ENCODE data around the gene RTN4RL2. TPM values are rescaled to one million over a fixed set of nuclear protein-coding genes. Genes with fewer than 3 reads are reported as not detected.

The RTN4RL2 gene
- total and polyA plus RNA-seq, 9 of the 15 experiments (the other 6 are each of a cell fraction or from before 2014, with no cell fraction given): 0.06 to 1.9 (median 0.34) TPM; not detected in 4

DNA sequence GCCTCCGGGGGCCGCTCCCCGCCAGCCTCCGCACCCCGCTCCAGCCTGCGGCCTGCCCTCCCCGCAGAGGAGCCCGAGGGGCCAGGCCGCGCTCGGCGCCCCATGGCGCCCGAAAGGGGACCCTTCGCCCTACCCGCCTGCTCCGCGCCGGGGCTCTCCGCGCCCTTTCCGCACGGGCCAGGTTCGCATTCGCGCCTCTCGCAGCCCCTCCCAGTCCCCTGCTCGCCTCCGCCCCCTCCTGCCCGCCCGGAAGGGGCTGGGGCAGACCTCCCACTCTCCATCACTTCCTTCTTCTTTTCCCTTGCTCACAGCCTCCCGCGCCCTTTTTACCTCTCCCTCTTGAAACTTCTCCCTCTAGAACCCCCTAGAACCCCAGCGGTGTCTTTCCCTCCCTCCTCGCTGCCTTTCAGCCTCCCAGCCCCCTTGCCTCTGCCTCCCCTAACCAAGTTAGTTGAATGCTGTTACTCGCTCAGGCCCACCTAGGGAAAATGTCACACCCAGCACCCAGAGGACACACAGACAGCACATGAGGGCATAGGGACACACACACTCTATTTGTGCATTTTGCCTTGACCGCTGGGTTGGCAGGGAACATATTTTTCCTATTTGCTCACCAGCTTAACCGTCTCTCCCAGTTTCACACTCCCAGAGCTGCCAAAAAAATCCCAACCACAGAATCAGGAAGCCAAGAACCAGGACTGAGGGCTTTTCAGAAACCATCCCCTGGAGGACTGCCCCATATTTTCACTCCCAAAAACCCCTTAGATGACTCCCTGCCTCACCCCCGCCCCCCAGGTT is 33.2 kb upstream of the RTN4RL2 start, which contains the start of gene SLC43A3 (continued):
- no peak for TF ChIP-seq HES1 (IDR thresholded peaks at IDR 0.05; ENCODE audit: low read depth)
- TF ChIP-seq NELFE (IDR thresholded peaks at IDR 0.05; ENCODE audit: insufficient read depth, insufficient read length): no peak
- TF ChIP-seq, protein P1, sequence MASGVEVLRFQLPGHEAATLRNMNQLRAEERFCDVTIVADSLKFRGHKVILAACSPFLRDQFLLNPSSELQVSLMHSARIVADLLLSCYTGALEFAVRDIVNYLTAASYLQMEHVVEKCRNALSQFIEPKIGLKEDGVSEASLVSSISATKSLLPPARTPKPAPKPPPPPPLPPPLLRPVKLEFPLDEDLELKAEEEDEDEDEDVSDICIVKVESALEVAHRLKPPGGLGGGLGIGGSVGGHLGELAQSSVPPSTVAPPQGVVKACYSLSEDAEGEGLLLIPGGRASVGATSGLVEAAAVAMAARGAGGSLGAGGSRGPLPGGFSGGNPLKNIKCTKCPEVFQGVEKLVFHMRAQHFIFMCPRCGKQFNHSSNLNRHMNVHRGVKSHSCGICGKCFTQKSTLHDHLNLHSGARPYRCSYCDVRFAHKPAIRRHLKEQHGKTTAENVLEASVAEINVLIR (CRISPR knock-in tag; IDR thresholded peaks at IDR 0.05): no peak
- TF ChIP-seq TEAD1 (CRISPR knock-in tag; IDR thresholded peaks at IDR 0.05): no peak
- TF ChIP-seq ZNF24 (IDR thresholded peaks at IDR 0.05): no peak
- TF ChIP-seq ZNF77 (CRISPR knock-in tag; IDR thresholded peaks at IDR 0.05): no peak
- no peak for TF ChIP-seq CHD1 (IDR thresholded peaks at IDR 0.05; ENCODE audit: low read length)
- TF ChIP-seq SRSF9 (IDR thresholded peaks at IDR 0.05; ENCODE audit: borderline replicate concordance, low read depth, low read length): no peak
- TF ChIP-seq, protein P2, sequence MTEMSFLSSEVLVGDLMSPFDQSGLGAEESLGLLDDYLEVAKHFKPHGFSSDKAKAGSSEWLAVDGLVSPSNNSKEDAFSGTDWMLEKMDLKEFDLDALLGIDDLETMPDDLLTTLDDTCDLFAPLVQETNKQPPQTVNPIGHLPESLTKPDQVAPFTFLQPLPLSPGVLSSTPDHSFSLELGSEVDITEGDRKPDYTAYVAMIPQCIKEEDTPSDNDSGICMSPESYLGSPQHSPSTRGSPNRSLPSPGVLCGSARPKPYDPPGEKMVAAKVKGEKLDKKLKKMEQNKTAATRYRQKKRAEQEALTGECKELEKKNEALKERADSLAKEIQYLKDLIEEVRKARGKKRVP (CRISPR knock-in tag; IDR thresholded peaks at IDR 0.05): no peak
- no peak for TF ChIP-seq ZNF778 (CRISPR knock-in tag; IDR thresholded peaks at IDR 0.05)
- TF ChIP-seq NR4A1 (CRISPR knock-in tag; IDR thresholded peaks at IDR 0.05): no peak
- no peak for TF ChIP-seq NR4A1 (tag; IDR thresholded peaks at IDR 0.05)
- no peak for TF ChIP-seq NR2C1 (IDR thresholded peaks at IDR 0.05)
- no peak for TF ChIP-seq NR2C1 (tag; IDR thresholded peaks at IDR 0.05)
- no peak for TF ChIP-seq BCL6 (CRISPR knock-in tag; IDR thresholded peaks at IDR 0.05)
- TF ChIP-seq RREB1 (CRISPR knock-in tag; IDR thresholded peaks at IDR 0.05): no peak
- peak; percentile 77 for TF ChIP-seq ZBTB2 (IDR thresholded peaks at IDR 0.05)
- TF ChIP-seq HMG20B (CRISPR knock-in tag; IDR thresholded peaks at IDR 0.05): no peak
- TF ChIP-seq NFIX (CRISPR knock-in tag; IDR thresholded peaks at IDR 0.05; ENCODE audit: low read depth): no peak
- TF ChIP-seq NFE2 (IDR thresholded peaks at IDR 0.05; ENCODE audit: low read depth): no peak
